A549 (cell line): Measurements from ENCODE around the gene AURKB. TPM values are rescaled to one million over a fixed set of nuclear protein-coding genes. Genes with fewer than 3 reads are reported as not detected.
A peak's percentile ranks its signal among the peaks of the same experiment; 100 is the strongest.

Experiments used
- ATAC-seq, 2 experiments: fragments of 200-7000 bp in 1 of 2; fragments of >200 bp in 1 of 2; cut with Nextera tagmentation in 1 of 2; cut with Tn5 transposase in 1 of 2; 3 replicates each; pipeline versions ENCODE4 v1.8.0 to v1.9.1; 2018 to 2020; ENCODE audit warnings: mild to moderate bottlenecking in 1 of 2, moderate library complexity in 1 of 2
- CTCF ChIA-PET: fragments of 300-600 bp; sonication (Branson Sonifier 250); formaldehyde crosslinking; extraction: SDS; loops from one replicate; lab custom pipeline; 2021; ENCODE audit warnings: antibody characterized with exemption, inconsistent platforms; lab: Yijun Ruan, JAX
- POLR2A ChIA-PET: fragments of 350-600 bp; formaldehyde crosslinking; extraction: SDS; loops from one replicate; lab custom pipeline; 2021; ENCODE audit warnings: antibody characterized with exemption, inconsistent platforms; lab: Yijun Ruan, JAX
- DNase-seq, 2 experiments: peaks; one replicate each; pipeline versions ENCODE4 v3.0.0 to v3.0.0-alpha.2; 2011 to 2016; ENCODE audit warnings: low read depth in 1 of 2, low spot score in 1 of 2
- FAIRE-seq: peaks from 2 replicates; lab custom pipeline; 2011; peaks lifted over from hg19 to GRCh38; lab: Jason Lieb, UNC
- H3K27ac ChIP-seq, 2 experiments: fragments of >200 bp; sonication (Bioruptor Twin); formaldehyde crosslinking; 3 replicates each; pipeline ENCODE4 v1.5.1; 2016 to 2017
- H3K4me1 ChIP-seq: fragments of >200 bp; sonication (Bioruptor Twin); formaldehyde crosslinking; 3 replicates; pipeline ENCODE4 v1.6.1; 2016
- H3K4me2 ChIP-seq: fragments of >200 bp; sonication (Bioruptor Twin); formaldehyde crosslinking; 3 replicates; pipeline ENCODE4 v1.6.1; 2016
- H3K4me3 ChIP-seq: fragments of >200 bp; sonication (Bioruptor Twin); formaldehyde crosslinking; 3 replicates; pipeline ENCODE4 v1.5.1; 2016
- H3K9me3 ChIP-seq: fragments of >200 bp; sonication (Bioruptor Twin); formaldehyde crosslinking; 3 replicates; pipeline ENCODE4 v1.6.1; 2016
- BCL3 ChIP-seq: fragments of >200 bp; sonication (Bioruptor Twin); formaldehyde crosslinking; IDR thresholded peaks from 3 replicates; pipeline ENCODE4 v1.6.1; 2016
- BHLHE40 ChIP-seq: IDR thresholded peaks from 2 replicates; pipeline ENCODE4 v1.6.1; 2012; ENCODE audit warnings: low read depth, low read length, inconsistent platforms
- CBX2 ChIP-seq: fragments of 200-600 bp; sonication (generic); IDR thresholded peaks from 2 replicates; pipeline ENCODE4 v1.6.1; 2016; ENCODE audit warnings: low read depth, mild to moderate bottlenecking, borderline replicate concordance
- EHF ChIP-seq: fragments of 250-450 bp; sonication (Bioruptor Pico); IDR thresholded peaks from 2 replicates; pipeline ENCODE4 v1.5.0; 2020; ENCODE audit warnings: mild to moderate bottlenecking
- EHMT2 ChIP-seq: fragments of 200-600 bp; sonication (generic); IDR thresholded peaks from 2 replicates; pipeline ENCODE4 v1.6.1; 2016; ENCODE audit warnings: antibody characterized with exemption, low read depth, mild to moderate bottlenecking, moderate library complexity
- FOSB ChIP-seq: fragments of 250-450 bp; sonication (Bioruptor Pico); IDR thresholded peaks from 2 replicates; pipeline ENCODE4 v1.5.0; 2020; ENCODE audit warnings: mild to moderate bottlenecking, moderate library complexity
- HES2 ChIP-seq: fragments of >200 bp; sonication (Bioruptor Twin); formaldehyde crosslinking; IDR thresholded peaks from 2 replicates; pipeline ENCODE4 v1.6.1; 2016
- HOXA7 ChIP-seq: fragments of 250-450 bp; sonication (Bioruptor Pico); IDR thresholded peaks from 2 replicates; pipeline ENCODE4 v1.5.0; 2020; ENCODE audit warnings: mild to moderate bottlenecking, moderate library complexity
- HOXB13 ChIP-seq: fragments of 250-450 bp; sonication (Bioruptor Pico); IDR thresholded peaks from 2 replicates; pipeline ENCODE4 v1.5.0; 2020; ENCODE audit warnings: low read depth, mild to moderate bottlenecking, moderate library complexity
- JUN ChIP-seq, 2 experiments: fragments of >200 bp; sonication (Bioruptor Twin); formaldehyde crosslinking; IDR thresholded peaks; 2 replicates in 1 of 2; 3 replicates in 1 of 2; pipeline ENCODE4 v1.6.1; 2016 to 2017
- JUNB ChIP-seq: fragments of >200 bp; sonication (Bioruptor Twin); formaldehyde crosslinking; IDR thresholded peaks from 2 replicates; pipeline ENCODE4 v1.6.1; 2016
- KDM1A ChIP-seq: fragments of 200-600 bp; sonication (generic); IDR thresholded peaks from 2 replicates; pipeline ENCODE4 v1.6.1; 2016; ENCODE audit warnings: low read depth, mild to moderate bottlenecking
- NPAS2 ChIP-seq: fragments of 250-450 bp; sonication (Bioruptor Pico); IDR thresholded peaks from 2 replicates; pipeline ENCODE4 v1.8.0; 2022; ENCODE audit warnings: mild to moderate bottlenecking, moderate library complexity, borderline replicate concordance
- PHF8 ChIP-seq: fragments of 200-600 bp; sonication (generic); IDR thresholded peaks from 2 replicates; pipeline ENCODE4 v1.6.1; 2016; ENCODE audit warnings: low read depth, mild to moderate bottlenecking, antibody characterized with exemption, moderate library complexity, borderline replicate concordance
- POLR2AphosphoS2 ChIP-seq: conservative IDR thresholded peaks from 2 replicates; pipeline ENCODE4 v1.6.1; 2012; ENCODE audit warnings: low read length, improper control_type of control experiment, inconsistent platforms
- REST ChIP-seq: fragments of 200-600 bp; sonication (generic); IDR thresholded peaks from 2 replicates; pipeline ENCODE4 v1.6.1; 2016; ENCODE audit warnings: antibody characterized with exemption, mild to moderate bottlenecking, moderate library complexity
- SREBF2 ChIP-seq: fragments of 450-650 bp; IDR thresholded peaks from 2 replicates; pipeline ENCODE4 v1.6.1; 2014; ENCODE audit warnings: mild to moderate bottlenecking, moderate library complexity
- USF2 ChIP-seq: fragments of 450-650 bp; IDR thresholded peaks from 2 replicates; pipeline ENCODE4 v1.6.1; 2014; ENCODE audit warnings: antibody characterized with exemption
- WGBS: methylation state at CpG from one replicate; pipeline ENCODE4 v1.1.6; 2017; ENCODE audit errors: missing lambda C conversion rate; 5-methylcytosine and 5-hydroxymethylcytosine counted together
- polyA plus RNA-seq, 4 experiments: library from polyadenylated mRNA; depleted of rRNA in 3 of 4; stranded (reverse); fragments of >200 nt; fragmentation: RNase III in 1 of 4; extraction: RNeasy Plus Mini Kit Qiagen cat#74134 plus additional on column Dnase treatment in 1 of 4; gene quantifications; 2 replicates in 3 of 4; 3 replicates in 1 of 4; pipeline ENCODE4 v1.2.3, GENCODE V29; 2011 to 2017

AURKB gene
- polyA plus RNA-seq, 2 of the 4 experiments (the other 2 are of a cell fraction): 51.0 to 130 TPM

- TF ChIP-seq POLR2AphosphoS2 (no peak), EHF (CRISPR knock-in tag) (no peak), SREBF2 (no peak), HOXA7 (CRISPR knock-in tag) (no peak), FOSB (CRISPR knock-in tag) (0 out of 2 replicates have a peak, but pooled peaks have one; percentile 14), BHLHE40 (peak; percentile 40; the same call in 1 of the 2 replicates), BCL3 (peak; percentile 73; the same call in 2 of the 3 replicates), HOXB13 (CRISPR knock-in tag) (0 out of 2 replicates have a peak, but pooled peaks have one; percentile 46), CBX2 (no peak), JUNB (no peak), EHMT2 (no peak), PHF8 (peak; percentile 47), REST (0 out of 2 replicates have a peak, but pooled peaks have one; percentile 26), USF2 (peak; percentile 50; the same call in 1 of the 2 replicates), NPAS2 (CRISPR knock-in tag) (peak; percentile 74), HES2 (no peak)
These were observed 38.6 kb upstream of the AURKB start, which contains the start of gene PFAS (continued) for GRCh38 chr17:8248751-8249607.

GRCh38 chr17:8244768-8245167, 34.4 kb upstream of the AURKB start:
- no peak for DNase-seq
- FAIRE-seq: no peak
- POLR2A ChIA-PET: no interaction called here
- ATAC-seq: no peak
- Histone ChIP-seq H3K4me1 (no peaks in the 10 kb centered on the region), H3K9me3 (no peaks in the 10 kb centered on the region), H3K4me3 (no peak overlapping the region), H3K27ac (no peak overlapping the region), H3K4me2 (no peak overlapping the region)
- WGBS: 93% methylated on average over 8 of the region's 8 CpGs
- CTCF ChIA-PET: interaction anchor here (1.4 to 13.9 kb wide), 4 partner anchors 9 to 56 kb away, joined by 5 to 160 read pairs (median 10); no protein-coding TSS in a partner anchor
- TF ChIP-seq JUN (IDR thresholded peaks at IDR 0.05) (no peak), KDM1A (0 out of 2 replicates have a peak, but pooled peaks have one; percentile 42)
